Fibroblast of lung (primary cell): ENCODE results near the gene JAG1. TPM values are rescaled to one million over a fixed set of nuclear protein-coding genes. Genes with fewer than 3 reads are reported as not detected.

Experiments
- DNase-seq, 2 donors: peaks; one replicate each; pipeline versions ENCODE4 v3.0.0 to v3.0.0-alpha.2; 2010; ENCODE audit warnings: low read depth in 2 of 2
- H2AFZ ChIP-seq: 2 replicates; pipeline ENCODE4 v1.5.1; 2012; ENCODE audit warnings: low read length, control low read depth, inconsistent platforms
- H3K27ac ChIP-seq: 2 replicates; pipeline ENCODE4 v1.5.1; 2011; ENCODE audit warnings: low read length, control low read depth; ENCODE audit not compliant: insufficient read depth
- H3K27me3 ChIP-seq: 2 replicates; pipeline ENCODE4 v1.5.1; 2011; ENCODE audit warnings: mild to moderate bottlenecking, low read length; ENCODE audit not compliant: control insufficient read depth, insufficient read depth
- H3K36me3 ChIP-seq: 2 replicates; pipeline ENCODE4 v1.5.1; 2011; ENCODE audit warnings: low read length; ENCODE audit not compliant: control insufficient read depth, insufficient read depth
- H3K4me1 ChIP-seq: 2 replicates; pipeline ENCODE4 v1.5.1; 2011; ENCODE audit warnings: low read length; ENCODE audit not compliant: control insufficient read depth, insufficient read depth; ENCODE audit errors: extremely low read depth
- H3K4me2 ChIP-seq: 2 replicates; pipeline ENCODE4 v1.5.1; 2011; ENCODE audit warnings: low read length, control low read depth; ENCODE audit not compliant: insufficient read depth; ENCODE audit errors: extremely low read depth
- H3K4me3 ChIP-seq, 4 experiments: fragments of 200-600 bp in 1 of 4; sonication (generic) in 1 of 4; replicated peaks in 1 of 4; 2 replicates each; pipeline ENCODE4 v1.5.1; 2011 to 2016; ENCODE audit warnings: low read length in 4 of 4, low read depth in 3 of 4, mild to moderate bottlenecking in 3 of 4, control low read depth in 2 of 4, inconsistent platforms in 1 of 4, mixed read lengths in 1 of 4; ENCODE audit not compliant: insufficient read depth in 1 of 4; ENCODE audit errors: control extremely low read depth in 1 of 4
- H3K79me2 ChIP-seq: 2 replicates; pipeline ENCODE4 v1.5.1; 2012; ENCODE audit warnings: mild to moderate bottlenecking, low read length, inconsistent platforms; ENCODE audit not compliant: control insufficient read depth, insufficient read depth
- H3K9ac ChIP-seq: 2 replicates; pipeline ENCODE4 v1.5.1; 2011; ENCODE audit warnings: mild to moderate bottlenecking, low read length, control low read depth; ENCODE audit not compliant: insufficient read depth
- H3K9me3 ChIP-seq: 2 replicates; pipeline ENCODE4 v1.5.1; 2012; ENCODE audit warnings: low read depth, low read length; ENCODE audit not compliant: control insufficient read depth, insufficient read depth
- H4K20me1 ChIP-seq: 2 replicates; pipeline ENCODE4 v1.5.1; 2011; ENCODE audit warnings: low read length; ENCODE audit not compliant: control insufficient read depth, insufficient read depth; ENCODE audit errors: extremely low read depth
- EZH2 ChIP-seq: IDR thresholded peaks from 2 replicates; pipeline ENCODE4 v1.5.1; 2012; ENCODE audit warnings: low read length, control low read depth, mild to moderate bottlenecking; ENCODE audit errors: missing control alignments
- polyA plus RNA-seq, 2 donors: library from polyadenylated mRNA; depleted of rRNA in 1 of 2; stranded (reverse) in 1 of 2; unstranded in 1 of 2; fragments of >200 nt; gene quantifications; 2 replicates each; pipeline ENCODE4 v1.2.1, GENCODE V29; 2011 to 2012; ENCODE audit warnings: missing spikeins in 1 of 2
- total RNA-seq: library from RNA; depleted of rRNA; stranded (reverse); fragments of >200 nt; gene quantifications from 2 replicates; pipeline ENCODE4 v1.2.1, GENCODE V29; 2014
- TF ChIP-seq, protein P1 (sequence below), 2 donors: IDR thresholded peaks in 1 of 2; conservative IDR thresholded peaks in 1 of 2; 1 replicate in 1 of 2; 2 replicates in 1 of 2; pipeline ENCODE4 v1.5.1; 2011 to 2012; ENCODE audit warnings: low read length in 2 of 2, control low read depth in 1 of 2, inconsistent platforms in 1 of 2, low read depth in 1 of 2, mild to moderate bottlenecking in 1 of 2

Gene JAG1
- total and polyA plus RNA-seq, 2 donors (not counting 1 experiment from before 2014, with no cell fraction given) = 16.3 to 57.3 TPM

DNA sequence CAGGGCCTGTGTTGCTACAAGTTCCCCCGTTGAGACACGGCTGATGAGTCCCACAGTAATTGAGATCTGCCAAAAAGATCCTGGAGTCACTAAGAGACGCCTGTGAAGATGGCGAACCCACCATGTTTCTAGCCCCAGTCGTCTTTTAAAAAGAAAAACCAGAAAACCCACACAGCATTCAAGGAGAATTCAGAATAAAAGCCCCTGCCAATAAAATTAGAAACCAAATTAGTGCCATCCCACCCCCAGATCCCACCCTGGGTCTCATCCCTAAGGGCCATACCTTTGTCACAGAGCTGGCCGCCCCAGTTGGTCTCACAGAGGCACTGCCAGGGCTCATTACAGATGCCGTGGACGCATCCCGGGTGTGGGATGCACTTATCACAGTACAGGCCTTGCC, 21.6 kb downstream of the JAG1 start:
- H3K79me2 ChIP-seq = no peaks in the 10 kb centered on the region
- TF ChIP-seq, protein P1, sequence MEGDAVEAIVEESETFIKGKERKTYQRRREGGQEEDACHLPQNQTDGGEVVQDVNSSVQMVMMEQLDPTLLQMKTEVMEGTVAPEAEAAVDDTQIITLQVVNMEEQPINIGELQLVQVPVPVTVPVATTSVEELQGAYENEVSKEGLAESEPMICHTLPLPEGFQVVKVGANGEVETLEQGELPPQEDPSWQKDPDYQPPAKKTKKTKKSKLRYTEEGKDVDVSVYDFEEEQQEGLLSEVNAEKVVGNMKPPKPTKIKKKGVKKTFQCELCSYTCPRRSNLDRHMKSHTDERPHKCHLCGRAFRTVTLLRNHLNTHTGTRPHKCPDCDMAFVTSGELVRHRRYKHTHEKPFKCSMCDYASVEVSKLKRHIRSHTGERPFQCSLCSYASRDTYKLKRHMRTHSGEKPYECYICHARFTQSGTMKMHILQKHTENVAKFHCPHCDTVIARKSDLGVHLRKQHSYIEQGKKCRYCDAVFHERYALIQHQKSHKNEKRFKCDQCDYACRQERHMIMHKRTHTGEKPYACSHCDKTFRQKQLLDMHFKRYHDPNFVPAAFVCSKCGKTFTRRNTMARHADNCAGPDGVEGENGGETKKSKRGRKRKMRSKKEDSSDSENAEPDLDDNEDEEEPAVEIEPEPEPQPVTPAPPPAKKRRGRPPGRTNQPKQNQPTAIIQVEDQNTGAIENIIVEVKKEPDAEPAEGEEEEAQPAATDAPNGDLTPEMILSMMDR (conservative IDR thresholded peaks at IDR 0.05 in 1 of 2, IDR thresholded peaks at IDR 0.05 in 1 of 2; ENCODE audit: low read depth in 1 of 2, low read length in 2 of 2) = no peak
- no peak for TF ChIP-seq EZH2
- no peak overlapping the region for H2AFZ ChIP-seq
- no peaks in the 10 kb centered on the region for H3K27me3 ChIP-seq
- H3K4me2 ChIP-seq = no peak overlapping the region
- DNase-seq = no peak
- peaks cover 23% of the 10 kb centered on the region for H3K4me1 ChIP-seq
- no peak overlapping the region for H3K4me3 ChIP-seq
- peaks cover 6% of the 10 kb centered on the region for H3K36me3 ChIP-seq
- no peak overlapping the region for H3K9ac ChIP-seq
- no peak overlapping the region for H3K27ac ChIP-seq
- no peaks in the 10 kb centered on the region for H3K9me3 ChIP-seq
- H4K20me1 ChIP-seq = no peaks in the 10 kb centered on the region

DNA sequence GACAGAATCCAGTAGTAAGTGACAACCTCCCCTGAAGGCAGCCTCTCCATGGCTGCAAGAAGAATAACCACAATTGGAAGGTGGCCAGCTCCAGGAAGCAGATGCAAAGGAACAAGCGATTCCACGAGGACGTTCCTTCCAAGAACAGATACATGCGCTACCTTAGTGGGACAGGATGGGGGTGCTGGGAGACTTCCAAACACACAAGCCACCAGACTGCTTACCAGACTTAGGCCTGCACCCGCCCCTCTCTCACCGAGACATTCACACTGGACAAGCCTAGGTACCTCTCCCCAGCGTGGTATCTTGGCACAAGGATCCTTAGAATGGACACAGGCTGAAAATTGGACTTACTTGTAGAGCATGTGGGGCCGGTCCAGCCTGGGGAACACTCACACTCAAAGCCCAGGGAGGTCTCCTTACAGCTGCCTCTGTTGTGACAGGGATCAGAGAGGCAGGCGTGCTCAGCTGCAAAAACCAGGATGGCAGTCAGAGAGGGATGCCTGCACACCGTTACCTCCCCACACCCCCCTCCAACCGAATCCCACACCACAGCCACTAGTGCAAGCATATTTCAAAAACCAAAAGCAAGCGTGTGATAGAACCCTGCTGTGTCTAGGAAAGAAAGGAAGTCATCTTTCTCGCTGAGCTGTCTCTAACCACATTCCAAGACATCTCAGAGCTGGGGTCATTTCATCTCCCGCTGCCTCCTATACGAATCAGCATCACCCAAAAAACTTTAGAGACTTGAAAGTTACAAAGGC, 22.4 kb downstream of the JAG1 start:
- no peaks in the 10 kb centered on the region for H3K27me3 ChIP-seq
- H3K79me2 ChIP-seq = no peaks in the 10 kb centered on the region
- H3K9me3 ChIP-seq = no peaks in the 10 kb centered on the region
- H2AFZ ChIP-seq = no peak overlapping the region
- no peaks in the 10 kb centered on the region for H4K20me1 ChIP-seq
- no peak overlapping the region for H3K27ac ChIP-seq
- no peak overlapping the region for H3K4me3 ChIP-seq
- peak; percentile 55 to 77 for DNase-seq
- no peak for TF ChIP-seq EZH2
- TF ChIP-seq, protein P1 (conservative IDR thresholded peaks at IDR 0.05 in 1 of 2, IDR thresholded peaks at IDR 0.05 in 1 of 2; ENCODE audit: low read depth in 1 of 2, low read length in 2 of 2) = no peak
- peaks cover 8% of the 10 kb centered on the region for H3K36me3 ChIP-seq
- no peak overlapping the region for H3K4me2 ChIP-seq
- H3K4me1 ChIP-seq = peaks cover 23% of the 10 kb centered on the region
- H3K9ac ChIP-seq = no peak overlapping the region

DNA sequence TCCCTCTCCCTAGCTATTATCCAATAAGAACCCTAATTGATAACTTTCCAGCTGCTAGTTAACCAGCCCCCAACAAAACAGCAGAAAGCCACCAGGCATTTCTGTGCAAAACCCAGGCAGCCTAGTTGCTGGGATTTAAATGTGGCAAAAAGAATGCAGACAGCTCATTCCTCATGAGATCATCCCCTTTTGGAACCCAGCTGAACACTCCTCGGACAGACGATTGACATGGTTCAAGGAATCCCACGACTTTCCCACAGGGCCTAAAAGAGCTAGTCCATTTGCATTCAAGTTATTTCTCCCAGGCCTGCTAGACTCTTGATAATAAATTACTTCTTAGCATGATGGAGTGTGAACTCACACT, 24.0 kb downstream of the JAG1 start:
- Histone ChIP-seq H4K20me1 (no peaks in the 10 kb centered on the region), H3K4me3 (no peak overlapping the region), H3K4me2 (no peak overlapping the region), H3K9ac (no peak overlapping the region), H3K27me3 (no peaks in the 10 kb centered on the region), H3K4me1 (peaks cover 23% of the 10 kb centered on the region), H3K79me2 (no peaks in the 10 kb centered on the region), H2AFZ (no peak overlapping the region), H3K36me3 (peaks cover 14% of the 10 kb centered on the region), H3K27ac (no peak overlapping the region), H3K9me3 (no peaks in the 10 kb centered on the region)
- no peak for TF ChIP-seq EZH2
- TF ChIP-seq, protein P1 (conservative IDR thresholded peaks at IDR 0.05 in 1 of 2, IDR thresholded peaks at IDR 0.05 in 1 of 2; ENCODE audit: low read depth in 1 of 2, low read length in 2 of 2) = no peak
- peak in 1 of 2 donors; percentile 74 for DNase-seq
